HG03558 (cell line): ENCODE results near the gene FGF3.

Source experiments
- ATAC-seq: cut with Tn5 transposase; IDR thresholded peaks from one replicate; pipeline ENCODE4 v1.9.1; 2021; ENCODE audit warnings: moderate number of reproducible peaks; ENCODE audit not compliant: unreplicated experiment; ENCODE audit errors: extremely low read depth

Gene FGF3

GRCh38 chr11:69807106-69807815 lies 12.0 kb downstream of the FGF3 start:
- no peak for ATAC-seq

- ATAC-seq = no peak
Measured at GRCh38 chr11:69804769-69805508, 14.3 kb downstream of the FGF3 start.

GRCh38 chr11:69803604-69804218 lies 15.5 kb downstream of the FGF3 start:
- no peak for ATAC-seq

- ATAC-seq = no peak
Measured at GRCh38 chr11:69803022-69803421, 16.2 kb downstream of the FGF3 start.

- ATAC-seq = no peak
Measured at GRCh38 chr11:69802590-69802989, 16.6 kb downstream of the FGF3 start.

- no peak for ATAC-seq
Measured at GRCh38 chr11:69801513-69802335, 17.5 kb downstream of the FGF3 start.

- no peak for ATAC-seq
Measured at GRCh38 chr11:69800278-69800677, 18.9 kb downstream of the FGF3 start.

- no peak for ATAC-seq
Measured at GRCh38 chr11:69799582-69799981, 19.6 kb downstream of the FGF3 start.

- no peak for ATAC-seq
Measured at GRCh38 chr11:69799097-69799496, 20.1 kb downstream of the FGF3 start.

- no peak for ATAC-seq
Measured at GRCh38 chr11:69797737-69798528, 21.3 kb downstream of the FGF3 start.

- no peak for ATAC-seq
Measured at GRCh38 chr11:69797156-69797555, 22.1 kb downstream of the FGF3 start.

- ATAC-seq = no peak
Measured at GRCh38 chr11:69796063-69796462, 23.2 kb downstream of the FGF3 start.

- ATAC-seq = no peak
Measured at GRCh38 chr11:69791276-69792180, 27.7 kb downstream of the FGF3 start.

GRCh38 chr11:69788956-69789355 lies 30.3 kb downstream of the FGF3 start:
- ATAC-seq = no peak

- ATAC-seq = no peak
Measured at GRCh38 chr11:69787906-69788305, 31.3 kb downstream of the FGF3 start.

GRCh38 chr11:69787457-69787856 lies 31.8 kb downstream of the FGF3 start:
- ATAC-seq = no peak

GRCh38 chr11:69781241-69781640 lies 38.0 kb downstream of the FGF3 start:
- ATAC-seq = no peak

- no peak for ATAC-seq
Measured at GRCh38 chr11:69778373-69778772, 40.8 kb downstream of the FGF3 start.
